ENCODE measurements around the gene FIGNL2.

DNA sequence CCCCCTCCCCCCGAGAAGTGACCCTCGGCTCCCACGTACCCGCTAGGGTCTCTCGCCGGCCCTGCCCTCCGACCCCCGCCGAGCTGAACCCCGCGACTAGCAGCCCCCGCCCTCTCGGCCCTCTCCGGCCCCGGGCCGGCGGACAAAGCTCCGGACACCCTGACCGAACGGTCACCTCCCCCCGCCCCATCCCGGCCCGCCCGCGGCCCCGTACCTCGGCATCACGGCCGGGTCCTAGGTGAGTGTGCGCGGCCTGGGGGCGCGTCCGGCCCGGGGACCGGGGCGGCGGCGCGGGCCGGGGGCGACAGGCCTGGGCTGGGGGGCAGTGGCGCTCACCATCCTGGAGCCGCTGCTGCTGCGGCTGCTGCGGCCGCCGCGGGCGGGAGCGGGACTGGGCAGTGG lies at the start of gene FIGNL2:
- TF ChIP-seq, protein P1, sequence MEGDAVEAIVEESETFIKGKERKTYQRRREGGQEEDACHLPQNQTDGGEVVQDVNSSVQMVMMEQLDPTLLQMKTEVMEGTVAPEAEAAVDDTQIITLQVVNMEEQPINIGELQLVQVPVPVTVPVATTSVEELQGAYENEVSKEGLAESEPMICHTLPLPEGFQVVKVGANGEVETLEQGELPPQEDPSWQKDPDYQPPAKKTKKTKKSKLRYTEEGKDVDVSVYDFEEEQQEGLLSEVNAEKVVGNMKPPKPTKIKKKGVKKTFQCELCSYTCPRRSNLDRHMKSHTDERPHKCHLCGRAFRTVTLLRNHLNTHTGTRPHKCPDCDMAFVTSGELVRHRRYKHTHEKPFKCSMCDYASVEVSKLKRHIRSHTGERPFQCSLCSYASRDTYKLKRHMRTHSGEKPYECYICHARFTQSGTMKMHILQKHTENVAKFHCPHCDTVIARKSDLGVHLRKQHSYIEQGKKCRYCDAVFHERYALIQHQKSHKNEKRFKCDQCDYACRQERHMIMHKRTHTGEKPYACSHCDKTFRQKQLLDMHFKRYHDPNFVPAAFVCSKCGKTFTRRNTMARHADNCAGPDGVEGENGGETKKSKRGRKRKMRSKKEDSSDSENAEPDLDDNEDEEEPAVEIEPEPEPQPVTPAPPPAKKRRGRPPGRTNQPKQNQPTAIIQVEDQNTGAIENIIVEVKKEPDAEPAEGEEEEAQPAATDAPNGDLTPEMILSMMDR (IDR thresholded peaks at IDR 0.05 in 8 of 11, conservative IDR thresholded peaks at IDR 0.05 in 3 of 11): no peak
- TF ChIP-seq POLR2A (IDR thresholded peaks at IDR 0.05) (no peak), POLR2AphosphoS5 (IDR thresholded peaks at IDR 0.05) (no peak)

Data from spleen (tissue), 7 donors.